Glutamatergic neuron (in vitro differentiated cells): Measurements from ENCODE around the gene KIAA1217. TPM values are rescaled to one million over a fixed set of nuclear protein-coding genes. Genes with fewer than 3 reads are reported as not detected.

ENCODE experiments used
- DNase-seq: peaks from one replicate; pipeline ENCODE4 v3.0.0; 2022
- H3K27ac Mint-ChIP-seq: one replicate; pipeline ENCODE4 v1.8.0; 2020; ENCODE audit warnings: mild to moderate bottlenecking, mixed read lengths, inconsistent platforms; ENCODE audit not compliant: unreplicated experiment
- H3K27me3 Mint-ChIP-seq: one replicate; pipeline ENCODE4 v1.8.0; 2020; ENCODE audit warnings: mild to moderate bottlenecking, moderate library complexity, mixed read lengths, inconsistent platforms; ENCODE audit not compliant: unreplicated experiment
- H3K36me3 Mint-ChIP-seq: one replicate; pipeline ENCODE4 v1.8.0; 2020; ENCODE audit warnings: mild to moderate bottlenecking, mixed read lengths, inconsistent platforms; ENCODE audit not compliant: unreplicated experiment
- H3K4me1 Mint-ChIP-seq: one replicate; pipeline ENCODE4 v1.8.0; 2020; ENCODE audit warnings: mild to moderate bottlenecking, low read depth, mixed read lengths, inconsistent platforms; ENCODE audit not compliant: unreplicated experiment
- H3K4me3 Mint-ChIP-seq: one replicate; pipeline ENCODE4 v1.8.0; 2020; ENCODE audit warnings: mild to moderate bottlenecking, mixed read lengths, inconsistent platforms; ENCODE audit not compliant: unreplicated experiment
- H3K9me3 Mint-ChIP-seq: one replicate; pipeline ENCODE4 v1.8.0; 2020; ENCODE audit warnings: mild to moderate bottlenecking, moderate library complexity, mixed read lengths, inconsistent platforms; ENCODE audit not compliant: unreplicated experiment
- CTCF ChIP-seq: fragments of 200-600 bp; sonication (generic); IDR thresholded peaks from one replicate; pipeline ENCODE4 v1.5.0; 2021; ENCODE audit not compliant: partially characterized antibody, unreplicated experiment
- microRNA-seq: library from miRNA; unstranded; fragments of <30 nt; microRNA quantifications from one replicate; pipeline ENCODE4, GENCODE V29; 2020; ENCODE audit not compliant: unreplicated experiment
- total RNA-seq: library from RNA; stranded (reverse); fragmentation: NEBNext Ultra II Directional; extraction: Animal tissue kit (Norgen Biotek cat#: 25700); gene quantifications from one replicate; pipeline ENCODE4 v1.2.1, GENCODE V29; 2021; ENCODE audit not compliant: unreplicated experiment

The KIAA1217 gene
- total RNA-seq, 1 donor from 2014 or later = 4.4 TPM

- H3K9me3 Mint-ChIP-seq = no peaks in the 10 kb centered on the region
- no peak overlapping the region for H3K27ac Mint-ChIP-seq
- no peaks in the 10 kb centered on the region for H3K4me1 Mint-ChIP-seq
- no peak for TF ChIP-seq CTCF
- H3K27me3 Mint-ChIP-seq = peaks cover 3% of the 10 kb centered on the region
- no peak overlapping the region for H3K4me3 Mint-ChIP-seq
- H3K36me3 Mint-ChIP-seq = peaks cover 6% of the 10 kb centered on the region
- no peak for DNase-seq
Observed at GRCh38 chr10:24590697-24591457, 381.9 kb downstream of the KIAA1217 start.

DNA sequence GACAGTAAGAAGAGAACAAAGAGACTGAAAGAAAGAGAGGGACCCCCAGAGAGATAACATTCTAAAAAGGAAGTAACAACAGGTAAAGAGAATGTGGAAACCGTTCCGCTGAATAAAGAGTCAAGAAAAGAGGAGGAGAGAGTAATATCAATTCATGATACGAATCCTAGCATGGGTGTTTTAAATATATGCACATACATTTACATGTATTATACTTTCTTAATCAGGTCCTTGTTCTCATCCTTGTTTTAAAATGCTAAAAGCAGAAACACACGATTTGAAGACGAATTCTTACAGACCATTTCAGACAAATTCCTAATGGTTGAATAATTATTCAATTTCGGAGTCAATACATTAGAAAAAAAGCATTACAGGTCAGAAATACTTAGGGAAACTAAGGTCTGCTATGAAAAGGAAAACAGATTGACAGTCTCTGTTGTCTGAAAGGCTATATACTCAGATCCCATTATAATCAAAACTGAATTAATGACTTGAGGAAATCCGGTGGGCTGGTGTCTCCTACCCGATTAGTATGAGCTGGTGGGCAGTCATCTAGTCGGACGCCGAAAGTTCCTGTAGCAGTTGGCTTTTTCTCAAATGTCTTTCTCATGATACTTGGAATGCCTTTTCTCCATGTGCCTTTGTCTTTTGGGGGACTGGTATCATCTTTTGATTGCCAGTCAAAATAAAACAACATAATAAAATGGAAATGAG is 387.4 kb downstream of the KIAA1217 start:
- no peak for TF ChIP-seq CTCF
- no peaks in the 10 kb centered on the region for H3K4me1 Mint-ChIP-seq
- no peak overlapping the region for H3K4me3 Mint-ChIP-seq
- H3K27ac Mint-ChIP-seq = no peak overlapping the region
- H3K36me3 Mint-ChIP-seq = peaks cover 5% of the 10 kb centered on the region
- H3K9me3 Mint-ChIP-seq = no peaks in the 10 kb centered on the region
- DNase-seq = no peak
- no peaks in the 10 kb centered on the region for H3K27me3 Mint-ChIP-seq

DNA sequence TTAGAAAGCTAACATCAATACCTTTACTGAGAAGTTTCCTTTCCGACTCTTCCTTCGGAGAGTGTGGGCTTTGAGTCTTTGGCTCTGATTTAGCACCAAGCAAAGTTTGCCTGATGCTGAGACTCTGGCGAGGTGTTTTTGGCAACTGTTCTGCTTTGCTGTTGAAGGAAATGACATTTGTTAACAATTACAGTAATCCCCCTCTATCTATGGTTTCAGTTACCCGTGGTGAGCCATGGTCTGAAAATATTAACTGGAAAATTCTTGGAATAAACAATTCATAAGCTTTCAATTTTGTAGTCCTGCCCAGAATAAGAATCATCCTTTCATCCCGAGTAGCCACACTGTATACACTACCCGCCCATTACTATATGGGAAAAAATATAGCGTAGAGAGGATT is 388.5 kb downstream of the KIAA1217 start:
- no peaks in the 10 kb centered on the region for H3K27me3 Mint-ChIP-seq
- no peaks in the 10 kb centered on the region for H3K4me1 Mint-ChIP-seq
- DNase-seq = no peak
- peaks cover 5% of the 10 kb centered on the region for H3K36me3 Mint-ChIP-seq
- no peaks in the 10 kb centered on the region for H3K9me3 Mint-ChIP-seq
- H3K4me3 Mint-ChIP-seq = no peak overlapping the region
- TF ChIP-seq CTCF = no peak
- H3K27ac Mint-ChIP-seq = no peak overlapping the region

Small RNAs within 50 kb of the gene (microRNA-seq; reads per million reads assigned to microRNA genes)
- gene MIR603 = not detected
